ENCODE results near the gene RTRAF. TPM values are rescaled to one million over a fixed set of nuclear protein-coding genes. Genes with fewer than 3 reads are reported as not detected.
A peak's percentile ranks its signal among the peaks of the same experiment; 100 is the strongest.

The RTRAF gene
- total RNA-seq, 1 donor = 64.3 TPM

- TF ChIP-seq CTCF (IDR thresholded peaks at IDR 0.05; ENCODE audit: insufficient read depth, low read depth, low read length) = no peak
- H3K4me3 ChIP-seq (ENCODE audit: low read depth, low read length) = no peak overlapping the region
- no peak for DNase-seq (ENCODE audit: low read depth)
Observed at GRCh38 chr14:51954657-51955056, 34.7 kb upstream of the RTRAF start.

GRCh38 chr14:51957950-51958349 lies 31.4 kb upstream of the RTRAF start:
- no peak for DNase-seq (ENCODE audit: low read depth)
- TF ChIP-seq CTCF (IDR thresholded peaks at IDR 0.05; ENCODE audit: insufficient read depth, low read depth, low read length) = no peak
- no peak overlapping the region for H3K4me3 ChIP-seq (ENCODE audit: low read depth, low read length)

- DNase-seq (ENCODE audit: low read depth) = no peak
- no peak for TF ChIP-seq CTCF (IDR thresholded peaks at IDR 0.05; ENCODE audit: insufficient read depth, low read depth, low read length)
- no peak overlapping the region for H3K4me3 ChIP-seq (ENCODE audit: low read depth, low read length)
Observed at GRCh38 chr14:51959928-51960327, 29.4 kb upstream of the RTRAF start.

GRCh38 chr14:51960866-51961265 lies 28.5 kb upstream of the RTRAF start:
- no peak for TF ChIP-seq CTCF (IDR thresholded peaks at IDR 0.05; ENCODE audit: insufficient read depth, low read depth, low read length)
- H3K4me3 ChIP-seq (ENCODE audit: low read depth, low read length) = no peak overlapping the region
- no peak for DNase-seq (ENCODE audit: low read depth)

GRCh38 chr14:51962711-51963110 lies 26.6 kb upstream of the RTRAF start:
- no peak overlapping the region for H3K4me3 ChIP-seq (ENCODE audit: low read depth, low read length)
- no peak for TF ChIP-seq CTCF (IDR thresholded peaks at IDR 0.05; ENCODE audit: insufficient read depth, low read depth, low read length)
- DNase-seq (ENCODE audit: low read depth) = no peak

- no peak for TF ChIP-seq CTCF (IDR thresholded peaks at IDR 0.05; ENCODE audit: insufficient read depth, low read depth, low read length)
- DNase-seq (ENCODE audit: low read depth) = peak; percentile 63
Observed at GRCh38 chr14:51963286-51963685, 26.1 kb upstream of the RTRAF start.

GRCh38 chr14:51967521-51967920 lies 21.8 kb upstream of the RTRAF start:
- TF ChIP-seq CTCF (IDR thresholded peaks at IDR 0.05; ENCODE audit: insufficient read depth, low read depth, low read length) = no peak
- H3K4me3 ChIP-seq (ENCODE audit: low read depth, low read length) = no peak overlapping the region
- no peak for DNase-seq (ENCODE audit: low read depth)

More at GRCh38 chr14:51963286-51963685, 26.1 kb upstream of the RTRAF start:
- H3K4me3 ChIP-seq (ENCODE audit: low read depth, low read length) = peak overlapping the region; percentile 44

Measured in fibroblast of villous mesenchyme (primary cell).